SK-N-SH (cell line): ENCODE results near the gene LRRC25.

Experiments used
- EZH2phosphoT487 ChIP-seq: fragments of 200-600 bp; sonication (generic); IDR thresholded peaks from 2 replicates; pipeline ENCODE4 v1.6.1; 2017; ENCODE audit warnings: low read depth, mixed run types, mild to moderate bottlenecking, antibody characterized with exemption, moderate library complexity, borderline replicate concordance
- FOXM1 ChIP-seq: IDR thresholded peaks from 2 replicates; pipeline ENCODE4 v1.4.0; 2012; ENCODE audit warnings: low read depth, mild to moderate bottlenecking
- RAD21 ChIP-seq: IDR thresholded peaks from 2 replicates; pipeline ENCODE4 v1.6.1; 2012; ENCODE audit warnings: mild to moderate bottlenecking, low read length
- RCOR1 ChIP-seq: fragments of 150-350 bp; IDR thresholded peaks from 2 replicates; pipeline ENCODE4 v1.6.1; 2017; ENCODE audit warnings: antibody characterized with exemption, low read length
- SIN3A ChIP-seq: IDR thresholded peaks from 2 replicates; pipeline ENCODE4 v1.6.1; 2012; ENCODE audit warnings: low read depth, mild to moderate bottlenecking, low read length, moderate library complexity, borderline replicate concordance
- TCF12 ChIP-seq: IDR thresholded peaks from 2 replicates; pipeline ENCODE4 v1.4.0; 2012
- TEAD4 ChIP-seq: IDR thresholded peaks from 2 replicates; pipeline ENCODE4 v1.4.0; 2012; ENCODE audit warnings: mild to moderate bottlenecking, borderline replicate concordance; ENCODE audit not compliant: insufficient read depth
- TF ChIP-seq, protein P1 (sequence below): fragments of 200-600 bp; sonication (generic); IDR thresholded peaks from 2 replicates; pipeline ENCODE4 v1.6.1; 2017; ENCODE audit warnings: antibody characterized with exemption, mild to moderate bottlenecking, moderate library complexity
- TF ChIP-seq, protein P2 (sequence below): IDR thresholded peaks from 2 replicates; pipeline ENCODE4 v1.6.1; 2012; ENCODE audit warnings: mild to moderate bottlenecking, low read depth, low read length, moderate library complexity

DNA sequence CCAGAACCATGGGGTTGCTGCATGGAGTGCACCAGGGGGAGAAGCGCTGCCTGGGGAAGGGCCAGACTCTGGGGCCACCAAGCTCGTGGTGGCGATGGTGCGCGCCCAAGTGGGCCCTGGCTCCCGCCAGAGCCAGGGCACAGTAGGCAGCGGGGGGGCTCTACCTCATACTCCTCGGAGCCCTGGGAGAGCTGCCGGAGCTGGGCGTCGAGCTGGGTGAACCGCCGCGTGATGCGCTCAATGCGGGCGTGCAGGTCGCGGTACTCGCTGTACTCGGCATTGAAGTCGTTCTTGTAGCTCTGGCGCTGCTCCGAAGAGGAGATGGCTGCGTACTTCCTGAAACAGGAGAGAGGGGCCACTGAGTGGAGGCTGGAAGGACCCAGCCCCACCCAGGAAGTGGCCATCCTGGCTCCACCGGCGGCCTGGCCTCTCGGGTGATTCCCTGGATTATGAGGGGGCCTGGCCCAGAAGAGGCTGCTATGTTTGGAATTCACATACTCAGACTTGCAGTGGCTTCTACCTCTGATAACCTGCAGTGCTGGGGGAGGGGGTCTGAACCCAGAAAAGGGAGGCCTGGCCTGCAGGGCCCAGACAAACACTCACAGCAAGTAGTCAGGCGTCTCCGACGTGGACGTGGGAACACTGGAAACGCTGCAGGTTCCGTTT is 48.9 kb upstream of the LRRC25 start:
- TF ChIP-seq EZH2phosphoT487, result no peak
- no peak for TF ChIP-seq RAD21
- TF ChIP-seq, protein P1, sequence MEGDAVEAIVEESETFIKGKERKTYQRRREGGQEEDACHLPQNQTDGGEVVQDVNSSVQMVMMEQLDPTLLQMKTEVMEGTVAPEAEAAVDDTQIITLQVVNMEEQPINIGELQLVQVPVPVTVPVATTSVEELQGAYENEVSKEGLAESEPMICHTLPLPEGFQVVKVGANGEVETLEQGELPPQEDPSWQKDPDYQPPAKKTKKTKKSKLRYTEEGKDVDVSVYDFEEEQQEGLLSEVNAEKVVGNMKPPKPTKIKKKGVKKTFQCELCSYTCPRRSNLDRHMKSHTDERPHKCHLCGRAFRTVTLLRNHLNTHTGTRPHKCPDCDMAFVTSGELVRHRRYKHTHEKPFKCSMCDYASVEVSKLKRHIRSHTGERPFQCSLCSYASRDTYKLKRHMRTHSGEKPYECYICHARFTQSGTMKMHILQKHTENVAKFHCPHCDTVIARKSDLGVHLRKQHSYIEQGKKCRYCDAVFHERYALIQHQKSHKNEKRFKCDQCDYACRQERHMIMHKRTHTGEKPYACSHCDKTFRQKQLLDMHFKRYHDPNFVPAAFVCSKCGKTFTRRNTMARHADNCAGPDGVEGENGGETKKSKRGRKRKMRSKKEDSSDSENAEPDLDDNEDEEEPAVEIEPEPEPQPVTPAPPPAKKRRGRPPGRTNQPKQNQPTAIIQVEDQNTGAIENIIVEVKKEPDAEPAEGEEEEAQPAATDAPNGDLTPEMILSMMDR, result no peak
- TF ChIP-seq RCOR1, result no peak
- TF ChIP-seq SIN3A, result no peak
- TF ChIP-seq, protein P2, sequence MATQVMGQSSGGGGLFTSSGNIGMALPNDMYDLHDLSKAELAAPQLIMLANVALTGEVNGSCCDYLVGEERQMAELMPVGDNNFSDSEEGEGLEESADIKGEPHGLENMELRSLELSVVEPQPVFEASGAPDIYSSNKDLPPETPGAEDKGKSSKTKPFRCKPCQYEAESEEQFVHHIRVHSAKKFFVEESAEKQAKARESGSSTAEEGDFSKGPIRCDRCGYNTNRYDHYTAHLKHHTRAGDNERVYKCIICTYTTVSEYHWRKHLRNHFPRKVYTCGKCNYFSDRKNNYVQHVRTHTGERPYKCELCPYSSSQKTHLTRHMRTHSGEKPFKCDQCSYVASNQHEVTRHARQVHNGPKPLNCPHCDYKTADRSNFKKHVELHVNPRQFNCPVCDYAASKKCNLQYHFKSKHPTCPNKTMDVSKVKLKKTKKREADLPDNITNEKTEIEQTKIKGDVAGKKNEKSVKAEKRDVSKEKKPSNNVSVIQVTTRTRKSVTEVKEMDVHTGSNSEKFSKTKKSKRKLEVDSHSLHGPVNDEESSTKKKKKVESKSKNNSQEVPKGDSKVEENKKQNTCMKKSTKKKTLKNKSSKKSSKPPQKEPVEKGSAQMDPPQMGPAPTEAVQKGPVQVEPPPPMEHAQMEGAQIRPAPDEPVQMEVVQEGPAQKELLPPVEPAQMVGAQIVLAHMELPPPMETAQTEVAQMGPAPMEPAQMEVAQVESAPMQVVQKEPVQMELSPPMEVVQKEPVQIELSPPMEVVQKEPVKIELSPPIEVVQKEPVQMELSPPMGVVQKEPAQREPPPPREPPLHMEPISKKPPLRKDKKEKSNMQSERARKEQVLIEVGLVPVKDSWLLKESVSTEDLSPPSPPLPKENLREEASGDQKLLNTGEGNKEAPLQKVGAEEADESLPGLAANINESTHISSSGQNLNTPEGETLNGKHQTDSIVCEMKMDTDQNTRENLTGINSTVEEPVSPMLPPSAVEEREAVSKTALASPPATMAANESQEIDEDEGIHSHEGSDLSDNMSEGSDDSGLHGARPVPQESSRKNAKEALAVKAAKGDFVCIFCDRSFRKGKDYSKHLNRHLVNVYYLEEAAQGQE, result no peak
- TF ChIP-seq FOXM1, result no peak
- no peak for TF ChIP-seq TEAD4
- no peak for TF ChIP-seq TCF12
